ENCODE results near the gene NUP153.
"Not testable (repeated sequence)": the region's sequence is repeated elsewhere in the genome, so short reads cannot be mapped to it uniquely, and the experiment has no call there.

Gene NUP153

GRCh38 chr6:17600527-17601385, 106.0 kb downstream of the NUP153 start:
- peak; percentile 39 for DNase-seq (ENCODE audit: low read depth)

GRCh38 chr6:17599877-17600526, 106.7 kb downstream of the NUP153 start, which contains the start of gene FAM8A1:
Gene FAM8A1, plus strand, starts transcription at chr6:17600302. Its CDS starts 108 bp downstream, at chr6:17600410.
- DNase-seq (ENCODE audit: low read depth): peak; percentile 92

- DNase-seq (ENCODE audit: low read depth): no peak
Measured at GRCh38 chr6:17596085-17596484, 110.6 kb downstream of the NUP153 start.

- DNase-seq (ENCODE audit: low read depth): no peak
Measured at GRCh38 chr6:17593246-17593645, 113.5 kb downstream of the NUP153 start.

GRCh38 chr6:17591287-17591686, 115.4 kb downstream of the NUP153 start:
- DNase-seq (ENCODE audit: low read depth): no peak

- no peak for DNase-seq (ENCODE audit: low read depth)
Measured at GRCh38 chr6:17589406-17590096, 117.2 kb downstream of the NUP153 start.

GRCh38 chr6:17588011-17588410, 118.7 kb downstream of the NUP153 start:
- DNase-seq (ENCODE audit: low read depth): no peak

- DNase-seq (ENCODE audit: low read depth): not testable (repeated sequence)
Measured at GRCh38 chr6:17586623-17587022, 120.1 kb downstream of the NUP153 start.

GRCh38 chr6:17585766-17586490, 120.8 kb downstream of the NUP153 start:
- DNase-seq (ENCODE audit: low read depth): no peak

GRCh38 chr6:17584241-17584803, 122.4 kb downstream of the NUP153 start:
- no peak for DNase-seq (ENCODE audit: low read depth)

- DNase-seq (ENCODE audit: low read depth): no peak
Measured at GRCh38 chr6:17583811-17584210, 122.9 kb downstream of the NUP153 start.

- DNase-seq (ENCODE audit: low read depth): not testable (repeated sequence)
Measured at GRCh38 chr6:17581282-17581681, 125.4 kb downstream of the NUP153 start.

GRCh38 chr6:17580518-17581048, 126.1 kb downstream of the NUP153 start:
- DNase-seq (ENCODE audit: low read depth): peak; percentile 2

- DNase-seq (ENCODE audit: low read depth): no peak
Measured at GRCh38 chr6:17577059-17577458, 129.7 kb downstream of the NUP153 start.

- DNase-seq (ENCODE audit: low read depth): no peak
Measured at GRCh38 chr6:17574866-17575560, 131.7 kb downstream of the NUP153 start.

- no peak for DNase-seq (ENCODE audit: low read depth)
Measured at GRCh38 chr6:17565399-17565798, 141.3 kb downstream of the NUP153 start.
